Measurements from ENCODE around the gene RPS17. TPM values are rescaled to one million over a fixed set of nuclear protein-coding genes. Genes with fewer than 3 reads are reported as not detected.

The RPS17 gene
- polyA plus RNA-seq, 3 donors = 604 to 2,881 (median 619) TPM

- 20% methylated on average over 20 of the region's 28 CpGs for WGBS (ENCODE audit: insufficient coverage)
- H3K4me1 Mint-ChIP-seq = peaks cover 27% of the 10 kb centered on the region
- H3K79me2 ChIP-seq (ENCODE audit: insufficient read depth, low read length) = peaks cover 33% of the 10 kb centered on the region
- H3K4me3 ChIP-seq (replicated peaks in 1 of 3; ENCODE audit: low read depth in 2 of 3, low read length in 3 of 3) = peak overlapping the region; percentile 70 to 98 (median 77)
- no peaks in the 10 kb centered on the region for H3K27me3 ChIP-seq (ENCODE audit: control insufficient read depth in 2 of 2, insufficient read depth in 2 of 2, low read length in 2 of 2)
- peaks cover 31 to 45% of the 10 kb centered on the region in 2 donors for H3K36me3 ChIP-seq (replicated peaks in 1 of 2; ENCODE audit: control insufficient read depth in 1 of 2, insufficient read depth in 2 of 2, low read length in 2 of 2)
- H3K9me3 ChIP-seq (replicated peaks in 1 of 2; ENCODE audit: control insufficient read depth in 1 of 2, insufficient read depth in 1 of 2, low read length in 2 of 2) = no peaks in the 10 kb centered on the region
- H3K9ac ChIP-seq (ENCODE audit: insufficient read depth, low read length, poor library complexity, severe bottlenecking) = peak overlapping the region; percentile 93
- peaks cover 43% of the 10 kb centered on the region for H4K20me1 ChIP-seq (ENCODE audit: insufficient read depth, low read length)
- H3K27ac Mint-ChIP-seq = peak overlapping the region; percentile 92 to 96 (median 95)
- H3K4me1 ChIP-seq (ENCODE audit: control insufficient read depth in 1 of 2, insufficient read depth in 2 of 2, low read length in 2 of 2) = peaks cover 19 to 26% of the 10 kb centered on the region in 2 donors
- H3K27ac ChIP-seq (ENCODE audit: low read depth in 1 of 2, low read length in 2 of 2) = peak overlapping the region; percentile 79 to 95
- TF ChIP-seq, protein P1, sequence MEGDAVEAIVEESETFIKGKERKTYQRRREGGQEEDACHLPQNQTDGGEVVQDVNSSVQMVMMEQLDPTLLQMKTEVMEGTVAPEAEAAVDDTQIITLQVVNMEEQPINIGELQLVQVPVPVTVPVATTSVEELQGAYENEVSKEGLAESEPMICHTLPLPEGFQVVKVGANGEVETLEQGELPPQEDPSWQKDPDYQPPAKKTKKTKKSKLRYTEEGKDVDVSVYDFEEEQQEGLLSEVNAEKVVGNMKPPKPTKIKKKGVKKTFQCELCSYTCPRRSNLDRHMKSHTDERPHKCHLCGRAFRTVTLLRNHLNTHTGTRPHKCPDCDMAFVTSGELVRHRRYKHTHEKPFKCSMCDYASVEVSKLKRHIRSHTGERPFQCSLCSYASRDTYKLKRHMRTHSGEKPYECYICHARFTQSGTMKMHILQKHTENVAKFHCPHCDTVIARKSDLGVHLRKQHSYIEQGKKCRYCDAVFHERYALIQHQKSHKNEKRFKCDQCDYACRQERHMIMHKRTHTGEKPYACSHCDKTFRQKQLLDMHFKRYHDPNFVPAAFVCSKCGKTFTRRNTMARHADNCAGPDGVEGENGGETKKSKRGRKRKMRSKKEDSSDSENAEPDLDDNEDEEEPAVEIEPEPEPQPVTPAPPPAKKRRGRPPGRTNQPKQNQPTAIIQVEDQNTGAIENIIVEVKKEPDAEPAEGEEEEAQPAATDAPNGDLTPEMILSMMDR (IDR thresholded peaks at IDR 0.05) = no peak
- H3K27me3 Mint-ChIP-seq (ENCODE audit: low read depth in 3 of 3) = peaks cover 0 to 6% (median 0%) of the 10 kb centered on the region in 3 donors
- H3K36me3 Mint-ChIP-seq = peaks cover 42 to 50% of the 10 kb centered on the region in 2 donors
- peaks cover 0 to 3% (median 0%) of the 10 kb centered on the region in 7 donors for H3K9me3 Mint-ChIP-seq
- peak overlapping the region; percentile 97 for H3K4me3 Mint-ChIP-seq
- peak overlapping the region; percentile 89 for H3K4me2 ChIP-seq (replicated peaks; ENCODE audit: extremely low read depth, low read length, poor library complexity, severe bottlenecking)
- DNase-seq = no peak
- intact Hi-C loops (cut with micrococcal nuclease) = loop anchor here in 1 of 2 donors (10.0 kb wide), 1 partner anchor 466 kb away; no protein-coding TSS in a partner anchor
- peak overlapping the region; percentile 97 for H2AFZ ChIP-seq (ENCODE audit: insufficient read depth, low read depth, low read length, poor library complexity, severe bottlenecking)
These were observed 1.1 kb downstream of the RPS17 start for GRCh38 chr15:82538961-82539690.

DNA sequence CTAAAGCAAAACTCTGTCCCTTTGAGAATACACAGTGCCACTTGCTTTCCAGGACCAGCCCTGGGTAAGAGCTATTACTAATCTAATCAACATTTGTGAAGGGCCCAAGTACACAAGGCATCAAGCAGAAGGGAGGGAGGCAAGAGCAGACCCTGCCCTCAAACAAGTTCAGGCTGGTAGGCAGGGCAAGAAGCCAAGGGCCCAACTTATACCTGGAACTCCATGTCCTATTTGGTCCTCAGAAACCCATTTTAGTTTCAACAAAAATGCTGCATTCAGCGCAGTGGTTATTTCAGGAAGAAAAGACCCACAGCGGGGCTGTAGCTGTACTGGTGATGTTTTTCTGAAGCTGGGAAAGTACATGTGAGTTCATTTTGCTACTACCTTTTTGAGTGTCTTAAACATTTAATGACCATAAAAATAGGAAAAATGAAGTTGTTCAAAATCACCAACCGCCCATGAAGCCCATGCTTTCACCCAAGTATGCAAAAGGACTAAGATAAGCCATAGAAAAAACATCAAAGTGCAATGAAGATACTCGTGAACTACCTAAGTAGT lies 2.8 kb downstream of the RPS17 start:
- Mint-ChIP-seq H3K27ac (peak overlapping the region in 2 of 7 donors; percentile 34 to 62), H3K36me3 (peaks cover 53 to 63% of the 10 kb centered on the region in 2 donors), H3K4me3 (peak overlapping the region in 1 of 2 donors; percentile 31), H3K4me1 (peaks cover 21% of the 10 kb centered on the region), H3K9me3 (peaks cover 0 to 3% (median 0%) of the 10 kb centered on the region in 7 donors), H3K27me3 (ENCODE audit: low read depth in 3 of 3) (peaks cover 0 to 3% (median 1%) of the 10 kb centered on the region in 3 donors)
- no peak for DNase-seq
- Histone ChIP-seq H3K27me3 (ENCODE audit: control insufficient read depth in 2 of 2, insufficient read depth in 2 of 2, low read length in 2 of 2) (no peaks in the 10 kb centered on the region), H3K9me3 (replicated peaks in 1 of 2; ENCODE audit: control insufficient read depth in 1 of 2, insufficient read depth in 1 of 2, low read length in 2 of 2) (no peaks in the 10 kb centered on the region), H3K4me1 (ENCODE audit: control insufficient read depth in 1 of 2, insufficient read depth in 2 of 2, low read length in 2 of 2) (peaks cover 19 to 23% of the 10 kb centered on the region in 2 donors), H3K9ac (ENCODE audit: insufficient read depth, low read length, poor library complexity, severe bottlenecking) (no peak overlapping the region), H4K20me1 (ENCODE audit: insufficient read depth, low read length) (peaks cover 43% of the 10 kb centered on the region), H2AFZ (ENCODE audit: insufficient read depth, low read depth, low read length, poor library complexity, severe bottlenecking) (no peak overlapping the region), H3K27ac (ENCODE audit: low read depth in 1 of 2, low read length in 2 of 2) (peak overlapping the region in 1 of 2 donors; percentile 4), H3K4me2 (replicated peaks; ENCODE audit: extremely low read depth, low read length, poor library complexity, severe bottlenecking) (no peak overlapping the region), H3K36me3 (replicated peaks in 1 of 2; ENCODE audit: control insufficient read depth in 1 of 2, insufficient read depth in 2 of 2, low read length in 2 of 2) (peaks cover 36 to 61% of the 10 kb centered on the region in 2 donors), H3K79me2 (ENCODE audit: insufficient read depth, low read length) (peaks cover 33% of the 10 kb centered on the region), H3K4me3 (replicated peaks in 1 of 3; ENCODE audit: low read depth in 2 of 3, low read length in 3 of 3) (no peak overlapping the region)
- intact Hi-C loops (cut with micrococcal nuclease) = loop anchor here in 1 of 2 donors (10.0 kb wide), 1 partner anchor 467 kb away; no protein-coding TSS in a partner anchor
- TF ChIP-seq, protein P1 (IDR thresholded peaks at IDR 0.05) = no peak
- WGBS (ENCODE audit: insufficient coverage) = 100% methylated on average over 1 of the region's 4 CpGs
